ENCODE measurements around the gene CAPN13. TPM values are rescaled to one million over a fixed set of nuclear protein-coding genes. Genes with fewer than 3 reads are reported as not detected.

The CAPN13 gene
- total RNA-seq, 1 experiment from 2014 or later, result 5.7 TPM

DNA sequence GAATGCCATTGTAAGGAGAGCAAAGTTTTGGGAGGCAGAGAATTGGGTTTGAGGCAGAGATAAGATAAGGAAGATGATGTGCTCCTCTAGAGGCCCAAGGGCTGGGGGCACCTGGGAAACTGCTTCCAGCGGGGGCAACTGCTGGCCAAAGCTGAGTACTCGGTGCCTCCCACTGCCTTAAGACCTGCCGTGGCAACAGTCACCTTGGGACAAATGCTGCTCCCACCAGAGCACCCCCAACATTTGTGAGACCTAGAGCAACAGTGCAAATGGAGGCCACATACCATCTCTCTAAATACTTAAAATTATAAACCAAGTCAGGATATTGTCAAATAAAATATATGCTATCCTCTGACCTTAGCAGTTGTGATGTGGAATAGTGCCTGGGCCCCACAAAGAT is 127.1 kb downstream of the CAPN13 start:
- H3K56ac ChIP-seq (ENCODE audit: insufficient read length, low read depth, low read length), result no peak overlapping the region
- H3K9me3 Mint-ChIP-seq, result no peaks in the 10 kb centered on the region
- H2BK12ac ChIP-seq (ENCODE audit: insufficient read length, low read depth, low read length), result no peak overlapping the region
- no peak overlapping the region for H2BK15ac ChIP-seq (ENCODE audit: low read depth, low read length)
- no peak overlapping the region for H4K8ac ChIP-seq (replicated peaks; ENCODE audit: insufficient read length, low read depth, low read length)
- H4K20me1 ChIP-seq (ENCODE audit: control insufficient read depth, insufficient read depth, insufficient read length), result no peaks in the 10 kb centered on the region
- no peak overlapping the region for H2BK20ac ChIP-seq (ENCODE audit: low read depth, low read length, poor library complexity, severe bottlenecking)
- H3K4me1 ChIP-seq (ENCODE audit: insufficient read depth, low read length), result no peaks in the 10 kb centered on the region
- H3K4ac ChIP-seq (ENCODE audit: low read depth, low read length), result no peak overlapping the region
- no peaks in the 10 kb centered on the region for H3K79me2 ChIP-seq (ENCODE audit: insufficient read depth, low read length)
- H3T11ph ChIP-seq (ENCODE audit: low read length), result no peak overlapping the region
- no peak overlapping the region for H3K18ac ChIP-seq (ENCODE audit: insufficient read length, low read depth, low read length)
- H3K23me2 ChIP-seq (ENCODE audit: insufficient read length, low read depth, low read length, poor library complexity, severe bottlenecking), result no peaks in the 10 kb centered on the region
- H2BK5ac ChIP-seq (ENCODE audit: insufficient read length, low read length), result no peak overlapping the region
- no peak overlapping the region for H3K27ac ChIP-seq (ENCODE audit: insufficient read length, low read depth, low read length)
- no peak overlapping the region for H3K23ac ChIP-seq (ENCODE audit: insufficient read length, low read depth, low read length)
- H3K4me1 Mint-ChIP-seq, result no peaks in the 10 kb centered on the region; a peak in 3 of 4 replicates
- no peaks in the 10 kb centered on the region; the same call in 1 of the 2 replicates for H3K27me3 Mint-ChIP-seq (ENCODE audit: low read depth)
- H3K27ac Mint-ChIP-seq, result no peak overlapping the region
- H2AFZ ChIP-seq (ENCODE audit: low read length), result no peak overlapping the region
- H3K4me2 ChIP-seq (ENCODE audit: insufficient read depth, insufficient read length, low read length), result no peak overlapping the region
- WGBS (ENCODE audit: extremely low coverage, insufficient read length, low lambda C conversion rate), result no CpG with 5 or more reads among the region's 3 CpGs
- TF ChIP-seq, protein P1, sequence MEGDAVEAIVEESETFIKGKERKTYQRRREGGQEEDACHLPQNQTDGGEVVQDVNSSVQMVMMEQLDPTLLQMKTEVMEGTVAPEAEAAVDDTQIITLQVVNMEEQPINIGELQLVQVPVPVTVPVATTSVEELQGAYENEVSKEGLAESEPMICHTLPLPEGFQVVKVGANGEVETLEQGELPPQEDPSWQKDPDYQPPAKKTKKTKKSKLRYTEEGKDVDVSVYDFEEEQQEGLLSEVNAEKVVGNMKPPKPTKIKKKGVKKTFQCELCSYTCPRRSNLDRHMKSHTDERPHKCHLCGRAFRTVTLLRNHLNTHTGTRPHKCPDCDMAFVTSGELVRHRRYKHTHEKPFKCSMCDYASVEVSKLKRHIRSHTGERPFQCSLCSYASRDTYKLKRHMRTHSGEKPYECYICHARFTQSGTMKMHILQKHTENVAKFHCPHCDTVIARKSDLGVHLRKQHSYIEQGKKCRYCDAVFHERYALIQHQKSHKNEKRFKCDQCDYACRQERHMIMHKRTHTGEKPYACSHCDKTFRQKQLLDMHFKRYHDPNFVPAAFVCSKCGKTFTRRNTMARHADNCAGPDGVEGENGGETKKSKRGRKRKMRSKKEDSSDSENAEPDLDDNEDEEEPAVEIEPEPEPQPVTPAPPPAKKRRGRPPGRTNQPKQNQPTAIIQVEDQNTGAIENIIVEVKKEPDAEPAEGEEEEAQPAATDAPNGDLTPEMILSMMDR (conservative IDR thresholded peaks at IDR 0.05), result no peak
- no peak overlapping the region for H4K91ac ChIP-seq (ENCODE audit: insufficient read length, low read depth, low read length)
- no peak overlapping the region for H2BK120ac ChIP-seq (ENCODE audit: low read depth, low read length, poor library complexity, severe bottlenecking)
- no peak overlapping the region for H4K5ac ChIP-seq (ENCODE audit: insufficient read length, low read depth, low read length)
- H3K27me3 ChIP-seq (ENCODE audit: insufficient read depth, low read length), result no peaks in the 10 kb centered on the region; the same call in 1 of the 2 replicates
- no peak overlapping the region for H3K9ac ChIP-seq (ENCODE audit: extremely low read depth, insufficient read length, low read length)
- H3K14ac ChIP-seq (ENCODE audit: insufficient read depth, low read length), result no peak overlapping the region
- no peak overlapping the region for H3K4me3 Mint-ChIP-seq
- H3K79me1 ChIP-seq (ENCODE audit: insufficient read depth, low read depth, low read length, poor library complexity, severe bottlenecking), result no peaks in the 10 kb centered on the region
- no peak for DNase-seq
- H3K9me3 ChIP-seq (ENCODE audit: control insufficient read depth, low read depth, low read length), result no peaks in the 10 kb centered on the region
- H3K36me3 Mint-ChIP-seq (ENCODE audit: insufficient read depth in 1 of 3, low read depth in 3 of 3), result no peaks in the 10 kb centered on the region; a peak in 1 of 7 replicates
- H2AK5ac ChIP-seq (ENCODE audit: insufficient read length, low read length), result no peak overlapping the region
